Measurements from ENCODE around the gene SPHKAP. TPM values are rescaled to one million over a fixed set of nuclear protein-coding genes. Genes with fewer than 3 reads are reported as not detected.

SPHKAP gene
- total RNA-seq, 4 donors from 2014 or later = 0.16 to 0.60 (median 0.27) TPM; not detected in 1

GRCh38 chr2:227933884-227934283, 247.6 kb downstream of the SPHKAP start:
- Histone ChIP-seq H3K4me3 (no peak overlapping the region), H3K9me3 (no peaks in the 10 kb centered on the region), H3K27me3 (no peaks in the 10 kb centered on the region), H3K27ac (no peak overlapping the region), H3K4me1 (no peaks in the 10 kb centered on the region), H3K36me3 (no peaks in the 10 kb centered on the region)
- in situ Hi-C loops (cut with MboI; ENCODE audit: low pct_ligation_motif_present in 1 of 4, low pct_unique_long_range_greater_than_20kb in 1 of 4, low sequenced_read_pairs in 3 of 4) (no loop called here), intact Hi-C loops (cut with DNase I; ENCODE audit: low total_unique reads) (no loop called here)
- DNase-seq = no peak
- TF ChIP-seq, protein P1, sequence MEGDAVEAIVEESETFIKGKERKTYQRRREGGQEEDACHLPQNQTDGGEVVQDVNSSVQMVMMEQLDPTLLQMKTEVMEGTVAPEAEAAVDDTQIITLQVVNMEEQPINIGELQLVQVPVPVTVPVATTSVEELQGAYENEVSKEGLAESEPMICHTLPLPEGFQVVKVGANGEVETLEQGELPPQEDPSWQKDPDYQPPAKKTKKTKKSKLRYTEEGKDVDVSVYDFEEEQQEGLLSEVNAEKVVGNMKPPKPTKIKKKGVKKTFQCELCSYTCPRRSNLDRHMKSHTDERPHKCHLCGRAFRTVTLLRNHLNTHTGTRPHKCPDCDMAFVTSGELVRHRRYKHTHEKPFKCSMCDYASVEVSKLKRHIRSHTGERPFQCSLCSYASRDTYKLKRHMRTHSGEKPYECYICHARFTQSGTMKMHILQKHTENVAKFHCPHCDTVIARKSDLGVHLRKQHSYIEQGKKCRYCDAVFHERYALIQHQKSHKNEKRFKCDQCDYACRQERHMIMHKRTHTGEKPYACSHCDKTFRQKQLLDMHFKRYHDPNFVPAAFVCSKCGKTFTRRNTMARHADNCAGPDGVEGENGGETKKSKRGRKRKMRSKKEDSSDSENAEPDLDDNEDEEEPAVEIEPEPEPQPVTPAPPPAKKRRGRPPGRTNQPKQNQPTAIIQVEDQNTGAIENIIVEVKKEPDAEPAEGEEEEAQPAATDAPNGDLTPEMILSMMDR (IDR thresholded peaks at IDR 0.05) = no peak
- TF ChIP-seq POLR2A (IDR thresholded peaks at IDR 0.05) = no peak
- TF ChIP-seq POLR2AphosphoS5 (IDR thresholded peaks at IDR 0.05) = no peak
- no peak for TF ChIP-seq EP300 (IDR thresholded peaks at IDR 0.05; ENCODE audit: low read depth)
- WGBS, 2 donors (ENCODE audit: low coverage in 1 of 2) = 90 to 100% methylated on average over 1 of the region's 1 CpG

DNA sequence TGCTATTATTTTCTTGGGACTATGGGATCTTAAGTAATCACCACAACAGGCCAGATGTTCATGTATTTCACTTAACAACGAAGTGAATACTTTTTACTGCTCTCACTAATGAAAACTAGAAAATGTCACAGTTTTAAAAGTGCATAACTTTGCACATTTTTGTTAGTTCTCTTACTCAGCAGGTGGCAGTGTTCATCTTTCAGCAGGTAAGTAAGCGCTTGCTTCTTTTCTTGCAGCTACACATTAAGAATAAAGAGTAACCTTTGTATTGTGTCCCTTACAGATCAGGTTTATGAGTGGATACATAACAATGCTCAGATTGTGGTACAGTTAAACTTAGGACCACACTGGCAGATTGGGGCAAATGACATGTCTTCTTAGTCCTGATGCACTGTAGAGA, 249.1 kb downstream of the SPHKAP start:
- H3K9me3 ChIP-seq = peaks cover 0 to 5% of the 10 kb centered on the region in 2 donors
- in situ Hi-C loops (cut with MboI; ENCODE audit: low pct_ligation_motif_present in 1 of 4, low pct_unique_long_range_greater_than_20kb in 1 of 4, low sequenced_read_pairs in 3 of 4) = no loop called here
- no peaks in the 10 kb centered on the region for H3K36me3 ChIP-seq
- no peaks in the 10 kb centered on the region for H3K27me3 ChIP-seq
- TF ChIP-seq POLR2A (IDR thresholded peaks at IDR 0.05) = no peak
- no peak for TF ChIP-seq POLR2AphosphoS5 (IDR thresholded peaks at IDR 0.05)
- TF ChIP-seq, protein P1 (IDR thresholded peaks at IDR 0.05) = no peak
- no peak for TF ChIP-seq EP300 (IDR thresholded peaks at IDR 0.05; ENCODE audit: low read depth)
- WGBS, 2 donors (ENCODE audit: low coverage in 1 of 2) = 27 to 52% methylated on average over 2 of the region's 2 CpGs
- H3K4me3 ChIP-seq = no peak overlapping the region
- no peak overlapping the region for H3K27ac ChIP-seq
- no peak for DNase-seq
- intact Hi-C loops (cut with DNase I; ENCODE audit: low total_unique reads) = no loop called here
- no peaks in the 10 kb centered on the region for H3K4me1 ChIP-seq

DNA sequence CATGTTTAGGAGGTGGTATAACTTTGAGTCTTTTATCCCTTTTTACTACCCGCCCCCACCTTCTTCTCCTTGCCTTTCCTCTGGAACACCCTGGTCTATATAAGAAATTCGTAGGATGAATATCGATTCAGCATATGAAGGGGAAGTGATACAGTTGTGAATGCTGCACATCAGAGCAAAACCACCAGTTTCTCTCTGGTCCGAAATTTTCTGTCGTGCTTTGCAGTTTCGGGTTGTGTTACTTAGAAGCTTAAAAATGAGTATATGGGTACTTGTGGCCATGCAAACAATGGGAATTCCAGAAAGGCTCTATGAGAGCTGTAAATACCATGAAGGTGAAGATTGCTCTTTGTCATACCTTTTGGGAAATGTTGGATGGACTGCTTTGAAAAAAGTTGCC, 249.5 kb downstream of the SPHKAP start:
- no peaks in the 10 kb centered on the region for H3K27me3 ChIP-seq
- no peak overlapping the region for H3K27ac ChIP-seq
- WGBS, 2 donors (ENCODE audit: low coverage in 1 of 2) = 76 to 84% methylated on average over 6 of the region's 6 CpGs
- TF ChIP-seq POLR2A (IDR thresholded peaks at IDR 0.05) (no peak), EP300 (IDR thresholded peaks at IDR 0.05; ENCODE audit: low read depth) (no peak), POLR2AphosphoS5 (IDR thresholded peaks at IDR 0.05) (no peak)
- TF ChIP-seq, protein P1 (IDR thresholded peaks at IDR 0.05) = no peak
- no peaks in the 10 kb centered on the region for H3K4me1 ChIP-seq
- H3K9me3 ChIP-seq = peaks cover 0 to 9% of the 10 kb centered on the region in 2 donors
- no peak overlapping the region for H3K4me3 ChIP-seq
- no peak for DNase-seq
- intact Hi-C loops (cut with DNase I; ENCODE audit: low total_unique reads) (no loop called here), in situ Hi-C loops (cut with MboI; ENCODE audit: low pct_ligation_motif_present in 1 of 4, low pct_unique_long_range_greater_than_20kb in 1 of 4, low sequenced_read_pairs in 3 of 4) (no loop called here)
- H3K36me3 ChIP-seq = no peaks in the 10 kb centered on the region

Small RNA genes within 50 kb of the gene (small RNA-seq; reads per million reads assigned to genes)
- gene RNU6-624P = 0 reads per million in 4 donors

Measured in transverse colon (tissue), 4 donors.